ENCODE results near the gene SLC24A1. TPM values are rescaled to one million over a fixed set of nuclear protein-coding genes. Genes with fewer than 3 reads are reported as not detected.

The SLC24A1 gene
- polyA plus RNA-seq, 1 donor (not counting 4 experiments of a cell fraction or from before 2014, with no cell fraction given) = 4.0 TPM

GRCh38 chr15:65630760-65631159 is 9.0 kb downstream of the SLC24A1 start:
- Histone ChIP-seq H3K4me1 (ENCODE audit: control insufficient read depth, extremely low read depth, insufficient read depth, low read length) (peaks cover 4% of the 10 kb centered on the region), H3K27ac (ENCODE audit: control insufficient read depth, insufficient read depth, low read length) (no peak overlapping the region), H3K79me2 (ENCODE audit: control insufficient read depth, insufficient read depth, low read length) (no peaks in the 10 kb centered on the region), H4K20me1 (ENCODE audit: control insufficient read depth, extremely low read depth, insufficient read depth, low read length) (no peaks in the 10 kb centered on the region), H3K4me2 (ENCODE audit: control insufficient read depth, extremely low read depth, insufficient read depth, low read depth, low read length) (no peak overlapping the region), H2AFZ (ENCODE audit: control insufficient read depth, low read length) (no peak overlapping the region), H3K9ac (ENCODE audit: control insufficient read depth, extremely low read depth, insufficient read depth, low read length) (no peak overlapping the region), H3K9me1 (ENCODE audit: control insufficient read depth, extremely low read depth, insufficient read depth, low read length) (no peaks in the 10 kb centered on the region), H3K9me3 (ENCODE audit: control insufficient read depth, low read depth, low read length) (no peaks in the 10 kb centered on the region), H3K36me3 (ENCODE audit: control insufficient read depth in 2 of 2, extremely low read depth in 1 of 2, insufficient read depth in 2 of 2, low read length in 2 of 2) (no peaks in the 10 kb centered on the region), H3K27me3 (ENCODE audit: control insufficient read depth, extremely low read depth, insufficient read depth, low read length) (no peaks in the 10 kb centered on the region), H3K4me3 (ENCODE audit: control insufficient read depth in 2 of 3, extremely low read depth in 1 of 3, insufficient read depth in 2 of 3, low read depth in 1 of 3, low read length in 3 of 3) (no peak overlapping the region)
- TF ChIP-seq, protein P1, sequence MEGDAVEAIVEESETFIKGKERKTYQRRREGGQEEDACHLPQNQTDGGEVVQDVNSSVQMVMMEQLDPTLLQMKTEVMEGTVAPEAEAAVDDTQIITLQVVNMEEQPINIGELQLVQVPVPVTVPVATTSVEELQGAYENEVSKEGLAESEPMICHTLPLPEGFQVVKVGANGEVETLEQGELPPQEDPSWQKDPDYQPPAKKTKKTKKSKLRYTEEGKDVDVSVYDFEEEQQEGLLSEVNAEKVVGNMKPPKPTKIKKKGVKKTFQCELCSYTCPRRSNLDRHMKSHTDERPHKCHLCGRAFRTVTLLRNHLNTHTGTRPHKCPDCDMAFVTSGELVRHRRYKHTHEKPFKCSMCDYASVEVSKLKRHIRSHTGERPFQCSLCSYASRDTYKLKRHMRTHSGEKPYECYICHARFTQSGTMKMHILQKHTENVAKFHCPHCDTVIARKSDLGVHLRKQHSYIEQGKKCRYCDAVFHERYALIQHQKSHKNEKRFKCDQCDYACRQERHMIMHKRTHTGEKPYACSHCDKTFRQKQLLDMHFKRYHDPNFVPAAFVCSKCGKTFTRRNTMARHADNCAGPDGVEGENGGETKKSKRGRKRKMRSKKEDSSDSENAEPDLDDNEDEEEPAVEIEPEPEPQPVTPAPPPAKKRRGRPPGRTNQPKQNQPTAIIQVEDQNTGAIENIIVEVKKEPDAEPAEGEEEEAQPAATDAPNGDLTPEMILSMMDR (optimal IDR thresholded peaks at IDR 0.05 in 1 of 3, IDR thresholded peaks at IDR 0.05 in 1 of 3, conservative IDR thresholded peaks at IDR 0.05 in 1 of 3; ENCODE audit: extremely low read depth in 1 of 3, insufficient read depth in 2 of 3, low read length in 3 of 3) = no peak
- TF ChIP-seq EZH2 (IDR thresholded peaks at IDR 0.05; ENCODE audit: low read length) = no peak
- dilution Hi-C loops (cut with MboI; ENCODE audit: extremely low pct_ligation_motif_present, low sequenced_read_pairs) = no loop called here
- FAIRE-seq (no peak), DNase-seq (ENCODE audit: low read depth, low spot score) (no peak)

- FAIRE-seq (no peak), DNase-seq (ENCODE audit: low read depth, low spot score) (no peak)
- dilution Hi-C loops (cut with MboI; ENCODE audit: extremely low pct_ligation_motif_present, low sequenced_read_pairs) = no loop called here
- TF ChIP-seq, protein P1 (optimal IDR thresholded peaks at IDR 0.05 in 1 of 3, IDR thresholded peaks at IDR 0.05 in 1 of 3, conservative IDR thresholded peaks at IDR 0.05 in 1 of 3; ENCODE audit: extremely low read depth in 1 of 3, insufficient read depth in 2 of 3, low read length in 3 of 3) = no peak
- TF ChIP-seq EZH2 (IDR thresholded peaks at IDR 0.05; ENCODE audit: low read length) = no peak
- Histone ChIP-seq H3K4me3 (ENCODE audit: control insufficient read depth in 2 of 3, extremely low read depth in 1 of 3, insufficient read depth in 2 of 3, low read depth in 1 of 3, low read length in 3 of 3) (no peak overlapping the region), H3K9ac (ENCODE audit: control insufficient read depth, extremely low read depth, insufficient read depth, low read length) (no peak overlapping the region), H3K4me1 (ENCODE audit: control insufficient read depth, extremely low read depth, insufficient read depth, low read length) (peaks cover 4% of the 10 kb centered on the region), H3K27ac (ENCODE audit: control insufficient read depth, insufficient read depth, low read length) (no peak overlapping the region), H3K4me2 (ENCODE audit: control insufficient read depth, extremely low read depth, insufficient read depth, low read depth, low read length) (no peak overlapping the region), H3K79me2 (ENCODE audit: control insufficient read depth, insufficient read depth, low read length) (no peaks in the 10 kb centered on the region), H3K36me3 (ENCODE audit: control insufficient read depth in 2 of 2, extremely low read depth in 1 of 2, insufficient read depth in 2 of 2, low read length in 2 of 2) (no peaks in the 10 kb centered on the region), H3K27me3 (ENCODE audit: control insufficient read depth, extremely low read depth, insufficient read depth, low read length) (no peaks in the 10 kb centered on the region), H2AFZ (ENCODE audit: control insufficient read depth, low read length) (no peak overlapping the region), H3K9me1 (ENCODE audit: control insufficient read depth, extremely low read depth, insufficient read depth, low read length) (no peaks in the 10 kb centered on the region), H4K20me1 (ENCODE audit: control insufficient read depth, extremely low read depth, insufficient read depth, low read length) (no peaks in the 10 kb centered on the region), H3K9me3 (ENCODE audit: control insufficient read depth, low read depth, low read length) (no peaks in the 10 kb centered on the region)
Measured at GRCh38 chr15:65631503-65631902, 9.8 kb downstream of the SLC24A1 start.

Measured in keratinocyte (primary cell).